ENCODE measurements around the gene RNF157. TPM values are rescaled to one million over a fixed set of nuclear protein-coding genes. Genes with fewer than 3 reads are reported as not detected.

The RNF157 gene
- total RNA-seq, 1 experiment from 2014 or later = 0.86 TPM

DNA sequence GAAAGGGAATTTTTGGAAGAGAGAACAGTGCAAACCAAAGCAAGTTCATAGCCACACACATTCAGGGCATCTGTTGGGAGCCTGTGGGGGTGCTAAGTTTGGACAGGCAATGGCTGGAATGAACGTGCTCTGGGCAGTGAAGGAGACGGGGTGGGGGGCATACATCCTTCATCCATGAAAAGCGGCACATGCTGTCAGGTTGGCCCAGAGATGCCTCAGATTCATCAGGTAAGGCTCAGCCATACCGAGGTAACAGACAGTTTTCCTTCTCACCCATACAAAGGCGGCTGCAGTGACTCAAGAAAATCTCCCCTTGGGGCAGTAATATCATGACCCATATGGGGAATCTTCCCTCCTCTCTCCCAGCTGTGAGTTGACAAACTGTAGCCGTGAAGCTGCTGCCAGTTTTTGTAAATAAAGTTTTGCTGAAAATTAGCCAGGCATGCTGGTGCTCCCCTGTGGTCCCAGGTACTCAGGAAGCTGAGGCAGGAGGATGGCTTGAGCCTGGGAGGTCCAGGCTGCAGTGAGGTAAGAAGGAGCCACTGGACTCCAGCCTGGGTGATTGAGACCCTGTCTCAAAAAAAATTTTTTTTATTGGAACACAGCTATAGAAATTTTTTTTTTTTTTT is 15.6 kb upstream of the RNF157 start:
- ATAC-seq (no peak), DNase-seq (ENCODE audit: low read depth, low spot score) (no peak)
- peaks cover 2 to 20% of the 10 kb centered on the region in 2 experiments; a peak in 3 of 4 replicates for H3K4me1 ChIP-seq (ENCODE audit: control insufficient read depth in 1 of 2, insufficient read depth in 2 of 2, low read length in 2 of 2)
- ChIA-PET RAD21 (ENCODE audit: low non-redundant PET in 1 of 2, low total read pairs in 2 of 2, uncharacterized antibody in 2 of 2, unreplicated experiment in 2 of 2) (no interaction called here), POLR2A (interaction anchor here (3.2 kb wide), 1 partner anchor 9 kb away, joined by 17 read pairs; the partner anchor contains the start of gene UBALD2), CTCF (no interaction called here)
- H3K79me2 ChIP-seq (ENCODE audit: insufficient read depth, low read length) = no peaks in the 10 kb centered on the region
- no peaks in the 10 kb centered on the region for H3K9me2 ChIP-seq (ENCODE audit: insufficient read depth)
- H3K9ac ChIP-seq (ENCODE audit: low read length) = no peak overlapping the region
- H4K20me1 ChIP-seq (ENCODE audit: insufficient read depth) = no peaks in the 10 kb centered on the region
- H3K4me3 ChIP-seq (replicated peaks in 1 of 2; ENCODE audit: low read depth in 1 of 2, low read length in 2 of 2) = no peak overlapping the region
- H2AFZ ChIP-seq (ENCODE audit: low read depth, low read length, poor library complexity, severe bottlenecking) = peak overlapping the region; percentile 29
- H3K27ac ChIP-seq (ENCODE audit: low read depth, low read length) = no peak overlapping the region
- H3K4me2 ChIP-seq (ENCODE audit: low read length) = no peak overlapping the region
- H3K27me3 ChIP-seq (ENCODE audit: insufficient read depth, low read length) = no peaks in the 10 kb centered on the region
- no TSS peak for BruUV-seq (replicated peaks)
- intact Hi-C loops (cut with micrococcal nuclease) = no loop called here
- TF ChIP-seq ZNF274 (IDR thresholded peaks at IDR 0.05; ENCODE audit: low read depth, low read length) = no peak
- no peak for TF ChIP-seq EZH2phosphoT487 (IDR thresholded peaks at IDR 0.05; ENCODE audit: borderline replicate concordance)
- no peak for TF ChIP-seq FOSL1 (IDR thresholded peaks at IDR 0.05; ENCODE audit: low read depth)
- TF ChIP-seq TCF7L2 (IDR thresholded peaks at IDR 0.05; ENCODE audit: borderline replicate concordance, extremely low read depth, insufficient read depth, insufficient read length) = no peak
- no peak for TF ChIP-seq ATF3 (IDR thresholded peaks at IDR 0.05)
- TF ChIP-seq CBX3 (IDR thresholded peaks at IDR 0.05; ENCODE audit: low read depth) = no peak
- no peak for TF ChIP-seq POLR2A (IDR thresholded peaks at IDR 0.05; ENCODE audit: borderline replicate concordance, extremely low read depth, insufficient read depth, insufficient read length)
- no peaks in the 10 kb centered on the region for H3K9me3 ChIP-seq (ENCODE audit: control insufficient read depth in 1 of 2, insufficient read depth in 1 of 2, low read depth in 1 of 2, low read length in 2 of 2)
- no peaks in the 10 kb centered on the region for H3K36me3 ChIP-seq (ENCODE audit: control insufficient read depth in 1 of 2, insufficient read depth in 2 of 2, low read length in 2 of 2)

DNA sequence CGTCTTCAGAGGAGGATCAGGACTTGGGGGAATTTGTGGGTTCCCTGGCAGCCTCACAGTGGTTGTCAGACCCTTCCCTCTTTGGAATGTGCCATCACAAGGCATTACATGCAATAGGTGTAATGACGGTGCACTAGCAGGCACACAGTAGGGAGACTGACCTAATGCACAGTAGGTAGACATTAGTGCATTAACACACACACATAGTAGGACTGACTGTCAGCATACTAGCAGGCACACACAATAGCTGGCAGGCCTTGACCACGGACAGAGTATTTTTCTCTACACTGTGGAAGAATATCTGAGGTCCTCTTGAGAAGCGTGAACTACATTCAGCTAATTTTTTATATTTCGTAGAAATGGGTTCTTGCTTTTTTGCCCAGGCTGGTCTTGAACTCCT is 14.0 kb upstream of the RNF157 start:
- Histone ChIP-seq H3K27ac (ENCODE audit: low read depth, low read length) (no peak overlapping the region), H3K4me3 (replicated peaks in 1 of 2; ENCODE audit: low read depth in 1 of 2, low read length in 2 of 2) (no peak overlapping the region), H3K9me2 (ENCODE audit: insufficient read depth) (no peaks in the 10 kb centered on the region), H3K9me3 (ENCODE audit: control insufficient read depth in 1 of 2, insufficient read depth in 1 of 2, low read depth in 1 of 2, low read length in 2 of 2) (no peaks in the 10 kb centered on the region), H3K4me2 (ENCODE audit: low read length) (no peak overlapping the region), H3K79me2 (ENCODE audit: insufficient read depth, low read length) (no peaks in the 10 kb centered on the region), H3K27me3 (ENCODE audit: insufficient read depth, low read length) (no peaks in the 10 kb centered on the region), H3K4me1 (ENCODE audit: control insufficient read depth in 1 of 2, insufficient read depth in 2 of 2, low read length in 2 of 2) (peaks cover 2 to 21% of the 10 kb centered on the region in 2 experiments; a peak in 3 of 4 replicates), H4K20me1 (ENCODE audit: insufficient read depth) (no peaks in the 10 kb centered on the region), H3K9ac (ENCODE audit: low read length) (no peak overlapping the region), H2AFZ (ENCODE audit: low read depth, low read length, poor library complexity, severe bottlenecking) (no peak overlapping the region), H3K36me3 (ENCODE audit: control insufficient read depth in 1 of 2, insufficient read depth in 2 of 2, low read length in 2 of 2) (no peaks in the 10 kb centered on the region)
- POLR2A ChIA-PET = interaction anchor here (0.6 to 3.2 kb wide), 2 partner anchors 10 to 14 kb away, joined by 4 to 17 read pairs; partner anchors contain the start of gene UBALD2
- no TSS peak for BruUV-seq (replicated peaks)
- TF ChIP-seq POLR2AphosphoS5 (IDR thresholded peaks at IDR 0.05; ENCODE audit: low read depth, low read length) = no peak
- TF ChIP-seq JUND (IDR thresholded peaks at IDR 0.05) = no peak
- TF ChIP-seq EZH2 (IDR thresholded peaks at IDR 0.05) = no peak
- TF ChIP-seq SIN3A (IDR thresholded peaks at IDR 0.05; ENCODE audit: low read depth) = no peak
- TF ChIP-seq FOSL1 (IDR thresholded peaks at IDR 0.05; ENCODE audit: low read depth) = no peak
- TF ChIP-seq, protein P1, sequence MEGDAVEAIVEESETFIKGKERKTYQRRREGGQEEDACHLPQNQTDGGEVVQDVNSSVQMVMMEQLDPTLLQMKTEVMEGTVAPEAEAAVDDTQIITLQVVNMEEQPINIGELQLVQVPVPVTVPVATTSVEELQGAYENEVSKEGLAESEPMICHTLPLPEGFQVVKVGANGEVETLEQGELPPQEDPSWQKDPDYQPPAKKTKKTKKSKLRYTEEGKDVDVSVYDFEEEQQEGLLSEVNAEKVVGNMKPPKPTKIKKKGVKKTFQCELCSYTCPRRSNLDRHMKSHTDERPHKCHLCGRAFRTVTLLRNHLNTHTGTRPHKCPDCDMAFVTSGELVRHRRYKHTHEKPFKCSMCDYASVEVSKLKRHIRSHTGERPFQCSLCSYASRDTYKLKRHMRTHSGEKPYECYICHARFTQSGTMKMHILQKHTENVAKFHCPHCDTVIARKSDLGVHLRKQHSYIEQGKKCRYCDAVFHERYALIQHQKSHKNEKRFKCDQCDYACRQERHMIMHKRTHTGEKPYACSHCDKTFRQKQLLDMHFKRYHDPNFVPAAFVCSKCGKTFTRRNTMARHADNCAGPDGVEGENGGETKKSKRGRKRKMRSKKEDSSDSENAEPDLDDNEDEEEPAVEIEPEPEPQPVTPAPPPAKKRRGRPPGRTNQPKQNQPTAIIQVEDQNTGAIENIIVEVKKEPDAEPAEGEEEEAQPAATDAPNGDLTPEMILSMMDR (IDR thresholded peaks at IDR 0.05 in 2 of 3, conservative IDR thresholded peaks at IDR 0.05 in 1 of 3; ENCODE audit: borderline replicate concordance in 1 of 3, insufficient read depth in 1 of 3, low read depth in 2 of 3, low read length in 2 of 3) = no peak
- TF ChIP-seq REST (IDR thresholded peaks at IDR 0.05; ENCODE audit: low read depth) = no peak
- TF ChIP-seq EGR1 (IDR thresholded peaks at IDR 0.05; ENCODE audit: low read depth) = no peak
- ATAC-seq (no peak), DNase-seq (ENCODE audit: low read depth, low spot score) (no peak)
- RAD21 ChIA-PET (ENCODE audit: low non-redundant PET in 1 of 2, low total read pairs in 2 of 2, uncharacterized antibody in 2 of 2, unreplicated experiment in 2 of 2) = no interaction called here
- intact Hi-C loops (cut with micrococcal nuclease) = no loop called here
- CTCF ChIA-PET = no interaction called here

Data from HCT116 (cell line).